Stomach (tissue), 9 donors: ENCODE results near the gene RABGAP1L. TPM values are rescaled to one million over a fixed set of nuclear protein-coding genes. Genes with fewer than 3 reads are reported as not detected.

Source experiments
- DNase-seq, 2 donors: peaks; one replicate each; pipeline versions ENCODE4 v3.0.0 to v3.0.0-alpha.2; 2013 to 2019
- H3K27ac ChIP-seq, 5 donors: fragments of 200-600 bp in 4 of 5; sonication (generic) in 4 of 5; one replicate each; pipeline ENCODE4 v1.5.1; 2013 to 2019; ENCODE audit warnings: mild to moderate bottlenecking in 1 of 5, moderate library complexity in 1 of 5
- H3K27me3 ChIP-seq, 3 donors: fragments of 200-600 bp; sonication (generic); one replicate each; pipeline ENCODE4 v1.5.1; 2017 to 2019; ENCODE audit warnings: mixed run types in 1 of 3
- H3K36me3 ChIP-seq, 4 donors: fragments of 200-600 bp; sonication (generic); 1 replicate in 3 of 4; 2 replicates in 1 of 4; pipeline ENCODE4 v1.5.1; 2016 to 2019
- H3K4me1 ChIP-seq, 4 donors: fragments of 200-600 bp; sonication (generic); one replicate each; pipeline ENCODE4 v1.5.1; 2016 to 2019
- H3K4me3 ChIP-seq, 4 donors: fragments of 200-600 bp; sonication (generic) in 3 of 4; one replicate each; pipeline ENCODE4 v1.5.1; 2016 to 2019; ENCODE audit warnings: mild to moderate bottlenecking in 1 of 4
- H3K9me3 ChIP-seq, 4 donors: fragments of 200-600 bp; sonication (generic); one replicate each; pipeline ENCODE4 v1.5.1; 2016 to 2019
- EP300 ChIP-seq: sonication (generic); formaldehyde crosslinking; IDR thresholded peaks from one replicate; pipeline ENCODE4 v1.6.1; 2017; ENCODE audit warnings: antibody characterized with exemption
- POLR2A ChIP-seq, 4 donors: fragments of 450-650 bp; IDR thresholded peaks; one replicate each; pipeline ENCODE4 v1.6.1; 2016; ENCODE audit warnings: antibody characterized with exemption in 4 of 4, control low read depth in 2 of 4, mild to moderate bottlenecking in 1 of 4, moderate library complexity in 1 of 4
- POLR2AphosphoS5 ChIP-seq, 3 donors: sonication (generic); formaldehyde crosslinking; IDR thresholded peaks; one replicate each; pipeline ENCODE4 v1.6.1; 2016; ENCODE audit warnings: antibody characterized with exemption in 3 of 3
- WGBS, 5 donors: extraction: QIAGEN DNeasy Blood & Tissue Kit in 3 of 5; methylation state at CpG; one replicate each; pipeline versions ENCODE4 v1.1.5 to v1.1.7; 2013 to 2018; 5-methylcytosine and 5-hydroxymethylcytosine counted together
- intact Hi-C: fragments of 100-400 bp; cut with DNase I; formaldehyde crosslinking; loops from one replicate; pipeline ENCODE4 v1.15.1; 2023; ENCODE audit warnings: low total_unique reads
- polyA plus RNA-seq, 3 donors: library from polyadenylated mRNA; stranded (reverse); fragments of 200-250 nt; gene quantifications; one replicate each; pipeline ENCODE4 v1.2.3, GENCODE V29; 2013
- total RNA-seq, 5 donors: library from RNA; depleted of rRNA; stranded (reverse); fragments of >200 nt; gene quantifications; one replicate each; pipeline versions ENCODE4 v1.1.0 to v1.2.3, GENCODE V29; 2014 to 2016
- TF ChIP-seq, protein P1 (sequence below), 7 experiments: fragments of 450-650 bp in 4 of 7; fragments of 200-600 bp in 3 of 7; sonication (generic) in 3 of 7; IDR thresholded peaks; one replicate each; pipeline ENCODE4 v1.5.1; 2016 to 2019; ENCODE audit warnings: antibody characterized with exemption in 7 of 7, control low read depth in 2 of 7, mild to moderate bottlenecking in 1 of 7
- donor health status: healthy with polysubstance abuse.
- donor health status: Bipolar disorder and iron deficiency.
- donor health status: healthy.

The RABGAP1L gene
- total and polyA plus RNA-seq, 8 donors, result 14.2 to 238 (median 57.9) TPM

DNA sequence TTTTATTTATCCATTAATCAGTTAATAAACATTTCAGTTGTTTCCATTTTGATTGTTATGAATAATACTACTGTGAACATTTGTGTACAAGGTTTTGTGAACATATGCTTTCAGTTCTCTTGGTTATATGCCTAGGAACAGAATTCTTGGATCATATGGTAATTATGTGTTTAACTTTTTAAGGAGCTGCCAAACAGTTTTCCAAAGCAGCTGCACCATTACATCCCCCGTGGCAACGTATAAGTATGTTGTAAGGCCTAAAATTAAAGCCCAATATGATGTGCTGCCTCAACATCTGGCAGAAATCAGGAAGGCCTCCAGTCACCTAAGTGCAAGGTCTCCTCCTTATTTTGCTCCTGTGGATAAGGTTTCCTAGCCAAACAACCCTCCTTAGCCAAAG lies 604.9 kb downstream of the RABGAP1L start:
- H3K4me3 ChIP-seq, result no peak overlapping the region
- DNase-seq, result peak in 1 of 2 donors; percentile 37
- H3K27me3 ChIP-seq, result no peaks in the 10 kb centered on the region
- no peaks in the 10 kb centered on the region for H3K9me3 ChIP-seq
- H3K4me1 ChIP-seq, result peaks cover 0 to 5% (median 2%) of the 10 kb centered on the region in 4 donors
- intact Hi-C loops, result no loop called here
- no peaks in the 10 kb centered on the region for H3K36me3 ChIP-seq
- TF ChIP-seq, protein P1, sequence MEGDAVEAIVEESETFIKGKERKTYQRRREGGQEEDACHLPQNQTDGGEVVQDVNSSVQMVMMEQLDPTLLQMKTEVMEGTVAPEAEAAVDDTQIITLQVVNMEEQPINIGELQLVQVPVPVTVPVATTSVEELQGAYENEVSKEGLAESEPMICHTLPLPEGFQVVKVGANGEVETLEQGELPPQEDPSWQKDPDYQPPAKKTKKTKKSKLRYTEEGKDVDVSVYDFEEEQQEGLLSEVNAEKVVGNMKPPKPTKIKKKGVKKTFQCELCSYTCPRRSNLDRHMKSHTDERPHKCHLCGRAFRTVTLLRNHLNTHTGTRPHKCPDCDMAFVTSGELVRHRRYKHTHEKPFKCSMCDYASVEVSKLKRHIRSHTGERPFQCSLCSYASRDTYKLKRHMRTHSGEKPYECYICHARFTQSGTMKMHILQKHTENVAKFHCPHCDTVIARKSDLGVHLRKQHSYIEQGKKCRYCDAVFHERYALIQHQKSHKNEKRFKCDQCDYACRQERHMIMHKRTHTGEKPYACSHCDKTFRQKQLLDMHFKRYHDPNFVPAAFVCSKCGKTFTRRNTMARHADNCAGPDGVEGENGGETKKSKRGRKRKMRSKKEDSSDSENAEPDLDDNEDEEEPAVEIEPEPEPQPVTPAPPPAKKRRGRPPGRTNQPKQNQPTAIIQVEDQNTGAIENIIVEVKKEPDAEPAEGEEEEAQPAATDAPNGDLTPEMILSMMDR (IDR thresholded peaks at IDR 0.05), result no peak
- H3K27ac ChIP-seq, result no peak overlapping the region
- WGBS, 5 donors, result 37 to 75% (median 59%) methylated on average over 2 of the region's 2 CpGs

DNA sequence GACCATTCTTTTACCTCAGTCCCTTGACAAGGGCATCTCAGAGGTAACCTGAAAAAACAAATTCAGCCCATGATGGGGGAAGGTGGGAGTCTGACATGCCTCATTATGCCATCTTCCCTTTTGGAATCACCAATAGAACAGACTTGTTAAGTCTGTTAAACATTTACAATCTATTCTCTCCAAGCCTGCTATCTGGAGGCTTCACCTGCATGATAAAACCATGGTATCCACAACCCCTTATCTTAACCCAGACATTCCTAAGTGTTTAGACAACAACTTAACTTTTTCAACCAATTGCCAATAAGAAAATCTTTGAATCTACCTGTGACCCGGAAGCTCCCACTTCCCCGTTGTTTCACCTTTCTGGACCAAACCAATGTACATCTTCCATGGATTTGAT lies 607.4 kb downstream of the RABGAP1L start:
- Histone ChIP-seq H3K9me3 (no peaks in the 10 kb centered on the region), H3K4me3 (no peak overlapping the region), H3K36me3 (no peaks in the 10 kb centered on the region), H3K4me1 (peaks cover 0 to 5% (median 2%) of the 10 kb centered on the region in 4 donors), H3K27me3 (no peaks in the 10 kb centered on the region), H3K27ac (no peak overlapping the region)
- TF ChIP-seq, protein P1 (IDR thresholded peaks at IDR 0.05), result no peak
- TF ChIP-seq POLR2AphosphoS5 (IDR thresholded peaks at IDR 0.05), result no peak
- no peak for TF ChIP-seq EP300
- TF ChIP-seq POLR2A (IDR thresholded peaks at IDR 0.05), result no peak
- intact Hi-C loops, result no loop called here
- WGBS, 5 donors, result 80 to 94% (median 87%) methylated on average over 2 of the region's 2 CpGs
- no peak for DNase-seq

DNA sequence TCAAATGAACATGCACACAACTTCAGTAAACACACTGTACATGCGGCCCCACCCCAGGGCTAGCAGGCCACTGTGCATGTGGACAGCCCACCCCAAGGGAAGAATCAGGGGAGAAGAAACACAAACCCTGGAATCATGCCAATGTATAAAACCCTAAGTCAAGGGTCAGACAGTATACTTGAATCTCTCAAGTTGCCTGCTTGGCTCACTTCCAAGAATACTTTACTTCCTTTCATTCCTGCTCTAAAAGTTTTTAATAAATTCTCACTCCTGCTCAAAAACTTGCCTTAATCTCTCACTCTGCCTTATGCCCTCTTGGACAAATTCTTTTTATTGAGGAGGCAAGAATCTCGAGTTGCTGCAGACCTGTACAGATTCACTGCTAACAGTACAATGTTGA lies 609.2 kb downstream of the RABGAP1L start:
- H3K9me3 ChIP-seq, result no peaks in the 10 kb centered on the region
- no peak overlapping the region for H3K27ac ChIP-seq
- 18 to 37% (median 29%) methylated on average over 2 of the region's 2 CpGs for WGBS, 5 donors
- H3K4me3 ChIP-seq, result no peak overlapping the region
- DNase-seq, result no peak
- TF ChIP-seq POLR2A (IDR thresholded peaks at IDR 0.05) (no peak), POLR2AphosphoS5 (IDR thresholded peaks at IDR 0.05) (no peak), EP300 (no peak)
- TF ChIP-seq, protein P1 (IDR thresholded peaks at IDR 0.05), result no peak
- intact Hi-C loops, result no loop called here
- H3K4me1 ChIP-seq, result peaks cover 0 to 5% (median 2%) of the 10 kb centered on the region in 4 donors
- H3K36me3 ChIP-seq, result no peaks in the 10 kb centered on the region
- no peaks in the 10 kb centered on the region for H3K27me3 ChIP-seq

DNA sequence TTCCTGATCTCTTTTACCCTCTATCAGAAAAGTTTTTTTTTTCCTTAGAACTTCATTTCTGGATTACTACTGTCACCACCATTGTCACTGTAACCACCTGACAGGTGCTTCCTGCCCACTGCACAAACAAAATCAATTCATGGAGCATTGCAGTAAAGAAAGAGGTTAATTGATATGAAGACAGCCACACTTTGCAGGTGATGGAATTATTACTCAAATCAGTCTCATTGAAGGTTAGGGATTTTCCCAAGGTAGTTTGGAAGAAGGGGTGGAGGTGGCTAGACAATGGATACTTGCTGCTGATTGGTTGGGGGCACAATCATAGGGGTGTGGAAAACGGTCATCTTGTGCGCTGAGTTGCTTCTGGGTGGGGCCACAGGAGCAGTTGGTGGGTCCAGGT lies 609.6 kb downstream of the RABGAP1L start:
- intact Hi-C loops, result no loop called here
- Histone ChIP-seq H3K36me3 (no peaks in the 10 kb centered on the region), H3K27me3 (no peaks in the 10 kb centered on the region), H3K27ac (no peak overlapping the region), H3K9me3 (no peaks in the 10 kb centered on the region), H3K4me1 (peaks cover 0 to 5% (median 2%) of the 10 kb centered on the region in 4 donors), H3K4me3 (no peak overlapping the region)
- no peak for DNase-seq
- TF ChIP-seq POLR2AphosphoS5 (IDR thresholded peaks at IDR 0.05), result no peak
- no peak for TF ChIP-seq POLR2A (IDR thresholded peaks at IDR 0.05)
- no peak for TF ChIP-seq EP300
- TF ChIP-seq, protein P1 (IDR thresholded peaks at IDR 0.05), result no peak
- WGBS, 5 donors, result 58 to 83% (median 78%) methylated on average over 2 of the region's 2 CpGs
